Lower leg skin (tissue), 3 donors: ENCODE results near the gene SERTM1.

ENCODE experiments used
- CTCF ChIP-seq, 3 donors: fragments of 450-650 bp; IDR thresholded peaks; one replicate each; pipeline ENCODE4 v1.5.1; 2016; ENCODE audit warnings: antibody characterized with exemption in 3 of 3, mild to moderate bottlenecking in 3 of 3, moderate library complexity in 2 of 3
- POLR2A ChIP-seq, 2 donors: fragments of 450-650 bp; IDR thresholded peaks; one replicate each; pipeline ENCODE4 v1.6.1; 2016 to 2017; ENCODE audit warnings: antibody characterized with exemption in 2 of 2, mild to moderate bottlenecking in 1 of 2, moderate library complexity in 1 of 2

- no peak for TF ChIP-seq CTCF (IDR thresholded peaks at IDR 0.05)
- no peak for TF ChIP-seq POLR2A (IDR thresholded peaks at IDR 0.05)
Measured at GRCh38 chr13:36745436-36745835, 71.6 kb downstream of the SERTM1 start.
